ENCODE results near the gene ALKBH6.
"Not testable (repeated sequence)": the region's sequence is repeated elsewhere in the genome, so short reads cannot be mapped to it uniquely, and the experiment has no call there.

Gene ALKBH6

DNA sequence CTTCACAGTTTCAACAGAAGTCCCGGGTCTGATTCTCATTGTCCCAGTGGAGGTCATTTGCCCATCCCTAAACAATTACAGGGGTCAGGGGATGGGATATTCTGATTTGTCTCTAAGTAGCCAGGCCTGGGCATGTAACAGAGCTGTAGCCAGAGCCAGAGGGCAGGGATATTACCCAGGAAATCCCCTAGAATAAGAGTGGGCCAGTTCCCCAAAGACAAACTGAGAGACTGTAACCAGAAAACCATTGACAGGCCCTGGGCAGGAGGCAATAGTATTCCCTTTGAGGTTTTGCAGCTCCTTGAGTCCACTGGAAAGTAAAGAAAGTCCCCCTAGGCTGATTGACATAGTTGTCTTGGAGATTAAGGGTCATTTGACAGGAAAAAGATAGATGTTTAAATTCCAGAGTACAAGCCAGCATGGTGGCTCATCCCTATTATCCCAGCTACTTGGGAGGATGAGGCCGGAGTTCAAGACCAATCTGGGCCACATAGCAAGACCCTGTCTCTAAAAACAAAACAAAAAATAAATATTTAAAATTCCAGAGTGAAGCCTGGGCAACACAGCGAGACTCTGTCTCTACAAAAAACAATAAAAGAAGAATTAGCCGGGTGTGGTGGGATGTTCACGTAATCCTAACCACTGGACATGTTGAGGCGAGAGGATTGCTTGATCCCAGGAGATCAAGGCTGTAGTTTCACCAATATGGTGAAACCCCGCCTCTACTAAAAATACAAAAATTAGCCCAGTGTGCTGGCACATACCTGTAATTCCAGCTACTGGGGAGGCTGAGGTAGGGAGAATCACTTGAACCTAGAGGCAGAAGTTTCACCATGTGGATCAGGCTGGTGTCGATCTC is 20.9 kb downstream of the ALKBH6 start:
- DNase-seq: no peak

DNA sequence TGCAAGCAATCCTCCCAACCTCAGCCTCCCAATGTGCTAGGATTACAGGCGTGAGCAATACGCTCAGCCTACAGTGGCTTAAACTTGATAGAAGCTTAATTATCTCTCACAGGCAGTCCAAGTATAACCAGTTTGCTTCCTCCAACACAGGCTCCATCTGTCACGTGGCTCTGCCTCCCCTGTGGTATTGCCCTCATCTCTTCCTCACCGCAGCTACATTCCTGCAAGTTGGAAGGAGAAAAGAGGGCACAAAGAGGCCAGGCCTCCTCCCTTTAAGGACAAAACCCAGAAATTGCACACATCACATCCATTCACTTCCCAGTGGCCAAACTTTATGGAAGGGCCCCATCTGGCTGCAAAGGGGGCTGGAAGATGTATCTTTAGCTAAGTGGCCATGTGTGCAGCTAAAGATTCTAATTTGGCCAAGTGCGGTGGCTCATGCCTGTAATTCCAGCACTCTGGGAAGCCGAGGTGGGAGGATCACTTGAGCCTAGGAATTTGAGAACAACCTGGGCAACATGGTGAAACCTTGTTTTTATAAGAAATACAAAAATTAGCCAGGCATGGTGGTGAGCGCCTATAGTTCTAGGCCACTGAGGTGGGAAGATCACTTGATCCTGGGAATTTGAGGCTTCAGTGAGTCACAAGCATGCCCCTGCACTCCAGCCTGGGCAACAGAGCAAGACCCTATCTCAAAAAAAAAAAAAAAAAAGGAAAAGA is 22.1 kb downstream of the ALKBH6 start:
- no peak for DNase-seq

DNA sequence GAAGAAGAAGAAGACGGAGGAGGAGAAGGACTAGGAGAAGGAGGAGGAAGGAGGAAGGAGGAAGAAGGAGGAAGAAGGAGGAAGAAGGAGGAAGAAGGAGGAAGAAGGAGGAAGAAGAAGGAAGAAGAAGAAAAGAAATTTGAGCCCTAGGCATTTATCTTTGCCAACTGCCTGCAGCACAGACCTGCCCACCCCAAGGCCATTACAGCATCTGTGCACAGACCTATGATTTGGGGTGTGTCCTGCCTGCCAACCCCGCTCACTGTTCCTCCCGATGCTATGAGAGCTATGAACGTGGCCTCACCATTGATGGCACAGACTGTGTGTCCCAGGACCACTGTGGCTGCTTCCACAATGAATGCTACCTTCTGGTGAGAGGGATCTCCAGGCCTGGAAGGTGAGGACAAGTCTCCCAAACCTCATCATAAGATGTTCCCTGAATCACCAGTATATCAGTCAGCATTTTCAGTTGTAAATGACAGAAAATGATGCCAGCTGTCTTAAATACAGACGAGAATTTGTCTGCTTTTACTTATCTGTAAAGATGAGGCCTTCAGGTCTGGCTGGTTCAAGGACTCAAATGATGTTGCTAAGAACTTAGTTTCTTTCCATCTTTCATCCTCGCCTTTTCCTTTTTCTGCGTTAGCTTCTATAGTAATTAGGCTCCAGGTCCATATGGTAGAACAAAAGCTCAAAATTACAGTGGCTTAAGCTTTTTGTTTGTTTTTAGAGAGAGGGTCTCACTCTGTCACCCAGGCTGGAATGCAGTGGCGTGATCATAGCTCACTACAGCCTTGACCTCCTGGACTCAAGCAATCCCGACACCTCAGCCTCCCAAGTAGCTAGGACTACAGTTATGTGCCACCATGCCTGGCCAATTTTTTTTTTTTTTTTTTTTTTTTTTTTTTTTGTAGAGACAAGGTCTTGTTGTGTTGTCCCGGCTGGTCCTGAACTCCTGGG is 23.0 kb downstream of the ALKBH6 start:
- no peak for DNase-seq

DNA sequence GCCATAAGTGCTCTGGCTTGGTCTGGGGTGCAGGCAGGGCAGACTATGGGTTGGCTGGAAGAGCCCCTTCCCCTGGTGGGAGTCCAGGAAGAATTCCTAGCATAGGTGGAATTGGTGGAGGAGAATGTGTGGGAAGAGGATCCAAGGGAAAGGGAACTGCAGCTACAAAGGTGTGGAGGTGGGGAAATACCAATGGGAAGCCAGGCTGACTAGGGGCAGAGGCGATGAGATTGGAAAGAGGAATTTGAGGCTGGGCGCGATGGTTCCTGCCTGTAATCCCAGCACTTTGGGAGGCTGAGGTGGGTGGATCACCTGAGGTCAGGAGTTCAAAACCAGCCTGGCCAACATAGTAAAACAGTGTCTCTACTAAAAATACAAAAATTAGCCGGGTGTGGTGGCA is 23.9 kb downstream of the ALKBH6 start:
- no peak for DNase-seq

DNA sequence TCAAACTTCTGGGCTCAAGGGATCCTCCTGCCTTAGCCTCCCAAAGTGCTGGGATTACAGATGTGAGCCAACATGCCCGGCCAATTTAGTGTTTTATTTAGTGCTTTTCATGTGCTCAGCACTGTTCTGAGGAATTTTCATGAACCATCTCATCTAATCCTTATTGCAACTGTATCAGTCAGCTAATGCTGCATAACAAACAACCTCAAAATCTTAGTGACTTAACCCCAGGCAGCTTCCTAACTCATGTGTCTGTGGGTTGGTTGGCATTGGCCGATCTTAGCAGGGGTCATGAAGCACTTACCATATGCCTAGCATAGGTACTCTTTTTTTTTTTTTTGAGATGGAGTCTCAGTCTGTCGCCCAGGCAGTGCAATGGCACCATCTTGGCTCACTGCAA is 25.2 kb downstream of the ALKBH6 start:
- no peak for DNase-seq

DNA sequence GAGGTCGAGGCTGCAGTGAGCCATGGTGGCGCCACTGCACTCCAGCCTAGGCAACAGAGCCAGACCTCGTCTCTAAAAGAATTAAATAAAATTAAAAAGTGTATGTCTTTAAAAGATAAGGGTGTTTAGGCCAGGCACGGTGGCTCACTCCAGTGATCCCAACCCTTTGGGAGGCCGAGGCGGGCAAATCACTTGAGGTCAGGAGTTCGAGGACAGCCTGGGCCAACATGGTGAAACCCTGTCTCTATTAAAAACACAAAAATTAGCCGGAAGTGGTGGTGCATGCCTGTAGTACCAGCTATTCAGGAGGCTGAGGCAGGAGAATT is 26.5 kb downstream of the ALKBH6 start:
- no peak for DNase-seq

DNA sequence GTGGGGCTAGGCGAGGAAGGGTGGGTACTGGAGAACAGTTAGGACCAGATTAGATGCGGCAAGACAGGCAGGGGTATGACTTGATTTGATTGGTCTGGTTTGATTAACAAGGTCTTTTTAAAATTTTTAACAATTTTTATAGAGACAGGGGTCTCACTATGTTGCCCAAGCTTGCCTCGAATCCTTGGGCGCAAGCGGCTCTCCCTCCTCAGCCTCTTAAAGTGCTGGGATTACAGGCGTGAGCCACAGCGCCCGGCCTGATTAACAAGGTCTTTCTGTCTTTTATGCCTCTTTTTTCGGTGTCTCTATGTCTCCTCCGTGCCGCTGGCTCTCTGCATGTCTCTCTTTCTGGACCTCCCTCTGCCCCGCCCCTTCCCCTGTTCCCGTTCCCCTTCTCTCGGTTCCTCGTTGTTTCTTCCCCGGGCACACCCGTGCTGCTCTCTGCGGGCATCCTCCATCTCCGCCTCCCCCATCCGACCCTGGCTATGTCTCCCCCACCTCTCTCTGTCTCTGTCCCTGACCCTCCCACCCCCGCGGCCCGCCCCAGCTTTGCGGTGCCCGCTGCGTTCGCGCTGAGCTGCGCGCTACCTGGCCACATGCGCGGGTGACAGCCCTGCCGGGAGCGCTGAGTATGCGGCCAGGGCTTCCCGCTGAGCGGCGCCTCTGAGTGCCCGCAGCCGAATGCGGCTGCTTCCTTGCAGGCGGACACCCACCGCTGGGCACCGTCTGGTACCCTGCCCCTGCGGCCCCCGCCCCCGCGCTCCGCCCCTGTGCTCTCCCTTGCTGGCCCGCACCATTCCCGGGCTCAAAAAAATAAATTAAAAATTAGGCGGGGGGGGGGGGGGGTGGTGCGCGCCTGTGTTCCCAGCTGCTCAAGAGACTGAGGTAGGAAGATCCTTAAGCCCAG is 27.1 kb downstream of the ALKBH6 start:
- no peak for DNase-seq

DNA sequence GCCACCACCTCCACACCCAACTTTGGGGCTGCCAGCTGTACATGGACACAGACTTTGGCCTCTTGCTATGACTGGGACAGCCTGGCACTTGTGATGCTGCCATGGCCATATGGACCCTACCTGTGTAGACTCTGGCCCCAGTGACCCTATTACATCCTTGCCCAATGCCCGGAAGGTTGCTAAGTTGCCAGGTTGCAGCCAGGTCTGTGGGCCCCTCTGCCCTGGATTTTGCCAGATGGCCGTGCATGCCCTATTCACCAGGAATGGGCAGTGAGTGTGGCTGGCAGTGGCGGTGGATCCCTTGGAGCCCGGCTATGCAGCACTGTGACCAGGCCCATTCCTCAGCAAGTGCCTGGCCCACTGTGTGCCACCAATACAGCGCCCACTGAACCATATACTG is 27.9 kb downstream of the ALKBH6 start:
- no peak for DNase-seq

DNA sequence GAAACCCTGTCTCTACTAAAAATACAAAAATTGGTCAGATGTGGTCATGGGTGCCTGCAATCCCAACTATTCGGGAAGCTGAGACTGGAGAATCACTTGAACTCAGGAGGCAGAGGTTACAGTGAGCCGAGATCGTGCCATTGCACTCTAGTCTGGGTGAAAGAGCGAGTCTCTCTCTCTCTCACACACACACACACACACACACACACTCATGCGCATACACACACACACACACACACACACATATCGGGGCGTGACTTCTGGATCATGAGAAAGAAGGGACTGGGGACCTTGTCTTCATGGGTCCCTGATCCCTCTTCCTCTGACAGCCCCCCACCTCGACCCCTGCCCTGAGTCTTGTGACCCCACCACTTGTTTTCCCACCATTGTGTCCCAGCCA is 30.8 kb downstream of the ALKBH6 start:
- DNase-seq: no peak

DNA sequence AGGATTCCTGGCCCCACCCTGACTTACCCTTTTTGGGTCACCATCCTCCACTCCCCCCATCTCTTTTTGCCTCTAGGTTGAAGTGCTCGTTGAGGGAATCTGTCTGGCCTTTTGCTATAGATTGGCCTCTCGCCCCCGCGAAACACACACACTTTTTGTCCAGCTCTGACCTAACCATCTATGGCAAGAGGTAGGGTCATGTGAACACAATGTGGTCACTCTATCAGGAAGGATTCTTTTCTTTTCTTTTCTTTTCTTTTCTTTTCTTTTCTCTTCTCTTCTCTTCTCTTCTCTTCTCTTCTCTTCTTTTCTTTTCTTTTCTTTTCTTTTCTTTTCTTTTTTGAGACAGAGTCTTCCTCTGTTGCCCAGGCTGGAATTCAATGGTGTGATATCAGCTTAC is 33.0 kb downstream of the ALKBH6 start:
- DNase-seq: not testable (repeated sequence)

DNA sequence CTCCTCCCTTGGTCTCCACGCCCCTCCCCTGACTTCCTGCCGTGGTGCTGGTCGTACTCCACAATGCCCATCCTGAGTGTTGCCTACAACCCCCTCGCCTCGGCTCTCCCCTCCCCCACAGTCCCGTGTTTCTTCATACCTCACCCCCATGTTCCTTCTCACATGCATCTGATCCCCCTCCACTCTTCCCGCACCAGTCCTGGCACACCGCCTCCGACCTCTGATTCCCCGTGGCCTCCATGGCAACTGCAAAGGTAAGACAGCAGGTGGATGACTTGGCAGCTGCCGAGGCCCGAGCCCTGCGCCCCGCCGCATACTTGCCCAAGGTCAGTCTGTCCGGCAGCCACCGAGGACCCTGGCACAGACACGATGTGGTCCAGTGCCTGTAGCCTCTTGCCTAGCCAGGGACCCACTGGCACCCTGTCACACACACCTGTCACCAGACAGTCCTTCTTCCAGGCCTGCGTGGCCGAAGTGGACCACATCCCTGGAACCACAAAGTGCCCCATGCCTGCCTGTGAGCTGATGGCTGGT is 35.1 kb downstream of the ALKBH6 start:
- no peak for DNase-seq

DNA sequence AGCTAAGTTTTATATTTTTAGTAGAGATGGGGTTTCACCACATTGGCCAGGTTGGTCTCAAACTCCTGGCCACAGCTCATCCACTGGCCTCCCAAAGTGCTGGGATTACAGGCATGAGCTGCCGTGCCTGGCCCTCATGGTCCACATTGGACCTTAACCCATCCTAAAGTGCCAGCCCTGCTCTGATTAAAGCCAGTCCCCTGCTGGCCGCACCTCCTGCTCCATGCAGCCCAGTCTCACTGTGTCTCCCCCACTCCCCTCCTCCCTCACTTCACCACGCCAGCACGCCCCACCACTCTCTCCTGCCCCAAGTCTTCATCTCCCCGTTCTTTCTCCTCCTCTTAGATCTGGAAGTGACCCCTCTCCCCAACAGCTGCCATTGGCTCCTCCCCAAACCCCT is 35.7 kb downstream of the ALKBH6 start:
- DNase-seq: no peak

DNA sequence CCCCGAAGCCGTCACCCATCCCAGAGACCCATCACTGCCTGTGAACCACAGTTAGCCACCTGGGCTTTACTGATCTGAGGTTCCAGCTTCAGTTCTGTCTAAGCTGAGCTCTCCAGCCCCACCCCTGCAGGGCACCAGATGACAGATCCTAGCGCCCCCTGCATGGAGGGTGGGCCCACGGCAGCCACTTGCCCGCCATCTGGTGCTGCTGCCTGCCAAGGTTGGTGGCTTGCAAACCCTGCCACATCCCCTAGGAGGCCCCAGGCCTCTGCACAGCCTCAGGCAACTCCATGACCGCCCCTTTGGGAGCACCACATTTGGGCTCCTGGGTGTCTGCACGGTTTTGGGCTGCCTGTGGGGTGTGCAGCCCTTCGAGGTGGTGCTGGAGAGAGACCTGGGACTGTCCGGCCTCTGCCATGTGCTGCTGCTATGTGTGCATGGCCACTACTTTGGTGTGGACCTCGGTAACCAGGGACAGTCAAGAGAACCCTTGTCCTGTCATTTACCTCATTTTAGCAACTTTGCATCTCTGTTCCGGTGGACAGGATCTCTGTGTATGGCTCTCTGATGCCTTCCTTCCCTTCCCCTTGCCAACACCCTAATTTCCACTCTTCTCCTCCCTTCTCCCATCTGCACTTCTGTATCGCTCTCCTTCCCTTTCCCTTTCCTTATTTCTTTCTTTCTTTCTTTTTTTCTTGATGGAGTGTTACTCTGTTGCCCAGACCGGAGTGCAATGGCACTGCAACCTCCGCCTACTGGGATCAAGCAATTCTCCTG is 36.4 kb downstream of the ALKBH6 start:
- no peak for DNase-seq

DNA sequence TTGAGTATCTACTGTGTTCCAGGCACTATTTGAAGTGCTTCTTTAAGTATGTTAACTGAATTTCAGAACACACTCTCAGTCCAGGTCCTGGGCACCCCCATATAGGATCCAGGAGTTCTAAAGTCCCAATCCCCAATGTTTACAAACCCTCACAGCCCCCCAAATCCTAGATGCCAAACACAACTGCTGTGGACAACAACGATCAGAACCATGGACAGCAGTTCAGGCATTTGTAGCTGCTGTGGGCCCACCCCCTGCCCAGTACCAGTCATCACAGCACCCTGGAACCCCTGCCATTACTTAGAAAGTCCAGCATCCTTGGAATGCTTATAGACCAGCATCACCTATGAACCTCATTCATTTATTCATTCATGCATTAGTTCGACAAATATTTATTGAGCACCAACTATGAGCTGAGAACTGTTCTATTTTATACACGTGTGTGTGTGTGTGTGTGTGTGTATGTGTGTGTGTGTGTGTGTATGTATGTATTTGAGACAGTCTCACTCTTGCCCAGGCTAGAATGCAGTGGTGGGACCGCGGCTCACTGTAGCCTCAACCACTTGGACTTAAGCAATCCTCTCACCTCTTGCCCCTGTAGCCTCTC is 38.3 kb downstream of the ALKBH6 start:
- DNase-seq: no peak

DNA sequence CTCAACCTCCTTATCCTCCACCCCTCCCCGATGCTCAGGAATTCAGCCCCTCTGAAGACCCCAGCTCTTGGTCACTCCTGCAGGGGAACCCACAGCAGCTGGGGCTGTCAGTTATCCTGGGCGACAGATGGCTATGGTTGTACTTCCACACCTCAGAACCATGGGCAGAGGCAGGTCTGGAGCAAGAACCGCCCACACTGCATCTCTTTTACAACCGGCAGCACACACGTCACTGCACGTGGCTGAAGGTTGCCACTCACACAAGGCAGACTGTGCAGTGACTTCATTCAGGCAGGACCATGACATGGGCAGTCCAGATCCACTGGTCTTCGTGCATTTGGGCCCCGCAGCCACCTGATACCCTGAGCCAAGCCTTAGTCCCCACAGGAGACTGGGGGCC is 40.5 kb downstream of the ALKBH6 start:
- no peak for DNase-seq

DNA sequence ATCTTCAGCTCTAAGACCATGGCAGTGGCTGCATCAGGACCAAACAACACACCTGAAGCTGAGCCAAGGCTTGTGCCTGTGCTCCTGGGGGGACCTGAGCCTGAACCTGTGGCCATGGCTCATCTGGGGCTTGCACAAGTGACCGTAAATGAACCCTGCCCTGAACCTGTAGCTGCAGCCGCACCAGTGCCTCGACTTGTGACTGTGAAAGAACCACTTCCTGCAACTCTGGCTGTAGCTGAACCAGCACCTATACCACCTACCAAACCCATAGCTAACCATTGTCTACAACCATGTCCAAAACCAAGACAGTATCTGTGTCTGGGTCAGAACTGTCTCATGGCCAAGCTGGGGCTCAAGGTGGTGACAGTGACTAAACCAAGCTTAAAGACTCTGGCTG is 47.2 kb downstream of the ALKBH6 start:
- no peak for DNase-seq

DNA sequence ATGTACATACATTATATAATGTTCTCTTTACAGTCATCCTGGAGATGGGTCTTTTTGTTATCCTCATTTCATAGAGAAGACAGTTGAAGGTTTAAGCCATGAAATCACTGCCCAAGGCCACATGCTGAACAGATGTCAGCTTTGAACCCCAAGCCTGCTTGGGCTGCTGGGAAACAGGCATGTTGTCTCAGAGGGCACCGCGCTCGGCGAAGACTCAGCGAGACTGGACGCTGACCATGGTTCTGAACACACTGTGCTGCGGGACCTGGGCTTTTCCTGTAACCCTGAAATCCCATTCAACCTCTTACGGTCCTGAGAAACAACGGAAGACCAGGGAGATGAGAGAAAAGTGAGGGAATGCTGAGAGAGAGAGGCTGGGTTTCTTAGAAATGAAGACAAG is 50.5 kb downstream of the ALKBH6 start:
- no peak for DNase-seq

DNA sequence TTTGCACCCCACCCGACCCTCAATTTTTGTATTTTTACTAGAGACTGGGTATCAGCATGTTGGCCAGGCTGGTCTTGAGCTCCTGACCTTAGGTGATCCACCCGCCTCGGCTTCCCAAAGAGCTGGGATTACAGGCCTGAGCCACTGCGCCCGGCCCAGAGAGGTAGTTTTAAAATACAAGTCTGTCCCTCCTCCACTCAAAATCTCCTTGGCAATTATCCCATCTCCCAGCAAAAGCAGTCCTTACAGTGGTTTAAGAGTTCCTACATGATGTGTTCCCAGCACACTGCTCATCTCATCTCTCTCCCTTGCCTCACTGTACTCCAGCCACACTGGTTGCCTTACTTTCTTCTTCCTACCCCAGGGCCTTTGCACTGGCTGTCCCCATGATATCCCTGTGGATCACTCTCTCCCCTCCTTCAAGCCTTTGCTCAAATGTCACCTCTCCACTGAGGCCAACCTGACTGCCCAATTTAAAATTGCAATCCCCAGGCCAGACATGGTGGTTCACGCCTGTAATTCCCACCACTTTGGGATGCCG is 53.5 kb downstream of the ALKBH6 start:
- DNase-seq: no peak

DNA sequence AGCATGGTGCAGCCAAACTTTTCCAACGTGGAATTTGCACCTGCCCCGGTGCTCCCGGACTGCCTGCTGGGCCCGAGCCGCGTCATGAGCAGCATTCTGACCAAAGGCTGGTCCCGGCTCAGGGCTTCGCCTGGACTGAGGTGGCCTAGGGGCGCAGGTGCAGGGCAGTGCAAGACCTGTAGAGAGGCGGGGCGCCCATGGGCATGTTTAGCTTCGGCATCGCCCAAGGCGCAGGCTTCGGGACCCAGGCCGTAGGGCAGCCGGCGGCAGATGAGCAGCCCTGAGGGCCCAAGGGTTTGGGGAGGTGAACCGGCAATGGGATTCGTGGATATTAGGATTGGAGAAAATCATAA is 54.1 kb downstream of the ALKBH6 start:
- no peak for DNase-seq

Data from activated CD4-positive, alpha-beta T cell treated with anti-CD3 and anti-CD28 coated beads for 1 hour (primary cell).